WTC11 (cell line): ENCODE results near the gene APBB3.

Experiments used
- CBFB ChIP-seq: sonication (generic); formaldehyde crosslinking; IDR thresholded peaks from 2 replicates; pipeline ENCODE4 v1.8.1; 2022; ENCODE audit warnings: mild to moderate bottlenecking, low read depth, missing genetic modification reagents
- FOXP1 ChIP-seq: sonication (generic); formaldehyde crosslinking; IDR thresholded peaks from 2 replicates; pipeline ENCODE4 v1.8.0; 2022; ENCODE audit warnings: missing genetic modification reagents, mild to moderate bottlenecking, moderate library complexity, borderline replicate concordance
- KAT7 ChIP-seq: sonication (generic); formaldehyde crosslinking; IDR thresholded peaks from 2 replicates; pipeline ENCODE4 v1.8.1; 2023; ENCODE audit warnings: missing genetic modification reagents, mild to moderate bottlenecking, borderline replicate concordance
- RELA ChIP-seq: sonication (generic); formaldehyde crosslinking; IDR thresholded peaks from 2 replicates; pipeline ENCODE4 v1.8.1; 2022; ENCODE audit warnings: missing genetic modification reagents, mild to moderate bottlenecking, borderline replicate concordance
- ZNF121 ChIP-seq: sonication (generic); formaldehyde crosslinking; IDR thresholded peaks from 2 replicates; pipeline ENCODE4 v1.8.0; 2023; ENCODE audit warnings: missing genetic modification reagents
- ZNF671 ChIP-seq: fragments of 250-450 bp; sonication (Bioruptor Pico); IDR thresholded peaks from 2 replicates; pipeline ENCODE4 v1.8.0; 2021; ENCODE audit warnings: mild to moderate bottlenecking
- TF ChIP-seq, protein P1 (sequence below): sonication (generic); formaldehyde crosslinking; conservative IDR thresholded peaks from 2 replicates; pipeline ENCODE4 v1.8.1; 2022; ENCODE audit warnings: mild to moderate bottlenecking, missing genetic modification reagents
- TF ChIP-seq, protein P2 (sequence below): sonication (generic); formaldehyde crosslinking; IDR thresholded peaks from 2 replicates; pipeline ENCODE4 v1.8.0; 2022; ENCODE audit warnings: mild to moderate bottlenecking, missing genetic modification reagents
- TF ChIP-seq, protein P3 (sequence below): sonication (generic); formaldehyde crosslinking; IDR thresholded peaks from 2 replicates; pipeline ENCODE4 v1.8.0; 2022; ENCODE audit warnings: mild to moderate bottlenecking, missing genetic modification reagents
- TF ChIP-seq, protein P4 (sequence below): fragments of 200-600 bp; IDR thresholded peaks from 2 replicates; pipeline ENCODE4 v1.8.0; 2022; ENCODE audit warnings: antibody characterized with exemption

DNA sequence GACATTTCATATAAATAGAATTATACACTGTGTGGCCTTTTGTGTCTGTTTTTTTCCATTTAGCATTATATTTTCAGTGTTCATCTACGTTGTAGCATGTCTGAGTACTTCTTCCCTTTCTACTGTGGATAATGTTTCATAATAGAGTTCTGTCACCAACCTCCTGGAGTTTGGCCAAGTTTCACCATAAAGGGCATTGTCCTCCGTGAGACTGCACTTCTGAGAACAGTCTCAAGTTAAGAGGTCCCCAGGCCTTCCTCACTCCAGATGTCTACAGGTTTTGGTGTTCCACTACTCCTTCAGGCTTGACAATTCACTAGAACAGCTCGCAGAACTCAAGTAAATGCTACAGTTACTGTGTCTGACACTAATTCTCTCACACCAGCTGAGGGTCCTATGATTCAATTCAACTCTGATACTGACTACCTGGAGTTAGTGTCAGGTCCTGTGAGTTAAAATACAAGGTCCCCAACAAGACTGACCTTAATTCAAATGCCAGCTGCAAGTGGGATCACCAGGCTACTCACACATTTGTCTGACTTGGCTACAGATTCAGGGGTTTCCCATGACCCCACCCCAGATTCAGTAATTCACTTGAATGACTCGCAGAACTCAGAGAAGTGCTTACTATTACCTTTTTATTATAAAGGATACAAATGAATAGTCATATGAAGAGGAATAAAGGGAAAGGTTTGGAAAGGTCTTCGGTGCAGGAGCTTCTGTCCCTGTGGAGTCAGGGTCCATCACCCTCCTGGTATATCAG is 31.3 kb upstream of the APBB3 start:
- no peak for TF ChIP-seq RELA (CRISPR knock-in tag)
- TF ChIP-seq, protein P1, sequence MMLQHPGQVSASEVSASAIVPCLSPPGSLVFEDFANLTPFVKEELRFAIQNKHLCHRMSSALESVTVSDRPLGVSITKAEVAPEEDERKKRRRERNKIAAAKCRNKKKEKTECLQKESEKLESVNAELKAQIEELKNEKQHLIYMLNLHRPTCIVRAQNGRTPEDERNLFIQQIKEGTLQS (CRISPR knock-in tag): no peak
- no peak for TF ChIP-seq CBFB
- TF ChIP-seq, protein P2, sequence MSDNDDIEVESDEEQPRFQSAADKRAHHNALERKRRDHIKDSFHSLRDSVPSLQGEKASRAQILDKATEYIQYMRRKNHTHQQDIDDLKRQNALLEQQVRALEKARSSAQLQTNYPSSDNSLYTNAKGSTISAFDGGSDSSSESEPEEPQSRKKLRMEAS: no peak
- TF ChIP-seq, protein P3, sequence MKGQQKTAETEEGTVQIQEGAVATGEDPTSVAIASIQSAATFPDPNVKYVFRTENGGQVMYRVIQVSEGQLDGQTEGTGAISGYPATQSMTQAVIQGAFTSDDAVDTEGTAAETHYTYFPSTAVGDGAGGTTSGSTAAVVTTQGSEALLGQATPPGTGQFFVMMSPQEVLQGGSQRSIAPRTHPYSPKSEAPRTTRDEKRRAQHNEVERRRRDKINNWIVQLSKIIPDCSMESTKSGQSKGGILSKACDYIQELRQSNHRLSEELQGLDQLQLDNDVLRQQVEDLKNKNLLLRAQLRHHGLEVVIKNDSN (CRISPR knock-in tag): no peak
- TF ChIP-seq, protein P4, sequence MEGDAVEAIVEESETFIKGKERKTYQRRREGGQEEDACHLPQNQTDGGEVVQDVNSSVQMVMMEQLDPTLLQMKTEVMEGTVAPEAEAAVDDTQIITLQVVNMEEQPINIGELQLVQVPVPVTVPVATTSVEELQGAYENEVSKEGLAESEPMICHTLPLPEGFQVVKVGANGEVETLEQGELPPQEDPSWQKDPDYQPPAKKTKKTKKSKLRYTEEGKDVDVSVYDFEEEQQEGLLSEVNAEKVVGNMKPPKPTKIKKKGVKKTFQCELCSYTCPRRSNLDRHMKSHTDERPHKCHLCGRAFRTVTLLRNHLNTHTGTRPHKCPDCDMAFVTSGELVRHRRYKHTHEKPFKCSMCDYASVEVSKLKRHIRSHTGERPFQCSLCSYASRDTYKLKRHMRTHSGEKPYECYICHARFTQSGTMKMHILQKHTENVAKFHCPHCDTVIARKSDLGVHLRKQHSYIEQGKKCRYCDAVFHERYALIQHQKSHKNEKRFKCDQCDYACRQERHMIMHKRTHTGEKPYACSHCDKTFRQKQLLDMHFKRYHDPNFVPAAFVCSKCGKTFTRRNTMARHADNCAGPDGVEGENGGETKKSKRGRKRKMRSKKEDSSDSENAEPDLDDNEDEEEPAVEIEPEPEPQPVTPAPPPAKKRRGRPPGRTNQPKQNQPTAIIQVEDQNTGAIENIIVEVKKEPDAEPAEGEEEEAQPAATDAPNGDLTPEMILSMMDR: no peak
- TF ChIP-seq ZNF121 (CRISPR knock-in tag): no peak
- TF ChIP-seq ZNF671: no peak
- TF ChIP-seq FOXP1 (CRISPR knock-in tag): no peak
- no peak for TF ChIP-seq KAT7 (CRISPR knock-in tag)
